ENCODE measurements around the gene LILRA6. TPM values are rescaled to one million over a fixed set of nuclear protein-coding genes. Genes with fewer than 3 reads are reported as not detected.
A peak's percentile ranks its signal among the peaks of the same experiment; 100 is the strongest.
"Not testable (repeated sequence)": the region's sequence is repeated elsewhere in the genome, so short reads cannot be mapped to it uniquely, and the experiment has no call there.

The LILRA6 gene
- total RNA-seq, 2 experiments from 2014 or later, result not detected

DNA sequence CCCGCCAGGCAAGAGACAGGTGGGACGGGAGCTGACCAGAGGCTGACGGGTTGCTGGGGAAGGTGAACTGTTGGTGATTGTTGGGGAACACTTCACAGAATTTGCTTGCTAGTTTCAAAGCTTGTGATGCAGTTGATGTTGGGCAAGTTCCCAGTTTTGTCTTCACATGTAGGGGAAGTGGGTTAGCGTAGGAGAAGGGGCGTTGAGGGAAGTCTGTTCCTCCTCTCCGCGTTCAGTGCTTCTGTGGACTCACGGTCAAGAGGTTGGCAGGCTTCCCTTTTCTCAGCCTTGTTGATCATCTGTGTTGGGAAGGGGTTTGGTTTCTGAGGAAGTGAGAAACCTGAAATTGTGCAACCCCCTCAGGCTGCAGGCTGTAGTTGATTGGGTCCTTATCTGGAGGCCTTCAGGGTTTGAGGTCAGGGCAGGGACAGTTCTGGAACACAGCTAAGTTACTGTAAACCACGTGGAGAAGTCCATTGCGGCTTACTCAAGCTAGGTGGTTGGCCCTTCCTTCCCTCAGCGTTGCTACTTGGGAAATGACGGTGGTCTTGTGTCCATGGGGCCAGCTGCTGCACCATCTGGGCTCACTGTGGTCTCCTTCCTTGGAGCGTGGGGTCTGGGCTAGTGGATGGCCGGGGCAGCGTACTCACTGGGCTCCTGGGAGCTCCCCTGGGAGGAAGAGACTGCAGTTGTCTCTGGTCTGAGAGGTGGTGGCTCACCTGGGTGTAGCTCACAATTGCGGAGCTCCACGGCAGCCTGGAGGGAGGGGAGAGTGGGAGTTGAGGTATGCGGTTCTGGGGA, 34.4 kb downstream of the LILRA6 start:
- TF ChIP-seq CTCF (conservative IDR thresholded peaks at IDR 0.05; ENCODE audit: low read length), result no peak
- no peak for TF ChIP-seq EZH2phosphoT487 (IDR thresholded peaks at IDR 0.05; ENCODE audit: borderline replicate concordance, low read depth, low read length)
- no peak overlapping the region for H2AFZ ChIP-seq (ENCODE audit: low read length)
- intact Hi-C loops (cut with micrococcal nuclease; ENCODE audit: unreplicated experiment), result no loop called here
- ChIA-PET POLR2A (interaction anchor here (1.4 kb wide), 1 partner anchor 9 kb away, joined by 3 read pairs; no protein-coding TSS in a partner anchor), CTCF (ENCODE audit: unreplicated experiment) (no interaction called here)
- H3K9me3 ChIP-seq (ENCODE audit: low read length), result no peaks in the 10 kb centered on the region
- peaks cover 88% of the 10 kb centered on the region for H3K36me3 ChIP-seq (ENCODE audit: insufficient read depth, low read length)
- peaks cover 35% of the 10 kb centered on the region for H3K79me2 ChIP-seq (ENCODE audit: insufficient read depth, low read depth, low read length)
- no peak for DNase-seq (ENCODE audit: low spot score)
- H3K4me2 ChIP-seq (ENCODE audit: low read length), result peak overlapping the region; percentile 1; the same call in 1 of the 2 replicates
- peaks cover 38% of the 10 kb centered on the region for H4K20me1 ChIP-seq (ENCODE audit: insufficient read depth, low read length)
- H3K4me3 ChIP-seq (ENCODE audit: low read depth, low read length, poor library complexity, severe bottlenecking), result no peak overlapping the region
- peaks cover 47% of the 10 kb centered on the region for H3K4me1 ChIP-seq (ENCODE audit: insufficient read depth, low read length, poor library complexity, severe bottlenecking)
- no peaks in the 10 kb centered on the region for H3K9me2 ChIP-seq (ENCODE audit: insufficient read depth, low read length)
- no TSS peak for BruUV-seq (replicated peaks)
- peak overlapping the region; percentile 19 for H3K27ac ChIP-seq (ENCODE audit: low read depth, low read length, poor library complexity, severe bottlenecking)

GRCh38 chr19:54207676-54207982, 35.0 kb downstream of the LILRA6 start:
- H3K9me3 ChIP-seq (ENCODE audit: low read length), result no peaks in the 10 kb centered on the region
- peak overlapping the region; percentile 19 for H3K27ac ChIP-seq (ENCODE audit: low read depth, low read length, poor library complexity, severe bottlenecking)
- peaks cover 88% of the 10 kb centered on the region for H3K36me3 ChIP-seq (ENCODE audit: insufficient read depth, low read length)
- no peak overlapping the region for H2AFZ ChIP-seq (ENCODE audit: low read length)
- no peak overlapping the region for H3K4me3 ChIP-seq (ENCODE audit: low read depth, low read length, poor library complexity, severe bottlenecking)
- ChIA-PET CTCF (ENCODE audit: unreplicated experiment) (no interaction called here), POLR2A (interaction anchor here (1.4 kb wide), 1 partner anchor 9 kb away, joined by 3 read pairs; no protein-coding TSS in a partner anchor)
- no peak for DNase-seq (ENCODE audit: low spot score)
- H3K79me2 ChIP-seq (ENCODE audit: insufficient read depth, low read depth, low read length), result peaks cover 40% of the 10 kb centered on the region
- no TSS peak for BruUV-seq (replicated peaks)
- peak overlapping the region; percentile 1; the same call in 1 of the 2 replicates for H3K4me2 ChIP-seq (ENCODE audit: low read length)
- peaks cover 53% of the 10 kb centered on the region for H3K4me1 ChIP-seq (ENCODE audit: insufficient read depth, low read length, poor library complexity, severe bottlenecking)
- no peaks in the 10 kb centered on the region for H3K9me2 ChIP-seq (ENCODE audit: insufficient read depth, low read length)
- intact Hi-C loops (cut with micrococcal nuclease; ENCODE audit: unreplicated experiment), result no loop called here
- peaks cover 44% of the 10 kb centered on the region for H4K20me1 ChIP-seq (ENCODE audit: insufficient read depth, low read length)
- TF ChIP-seq EZH2phosphoT487 (IDR thresholded peaks at IDR 0.05; ENCODE audit: borderline replicate concordance, low read depth, low read length), result no peak
- no peak for TF ChIP-seq CTCF (conservative IDR thresholded peaks at IDR 0.05; ENCODE audit: low read length)

- POLR2A ChIA-PET; H3K9me2 ChIP-seq (ENCODE audit: insufficient read depth, low read length); CTCF ChIA-PET (ENCODE audit: unreplicated experiment); DNase-seq (ENCODE audit: low spot score); H3K27ac ChIP-seq (ENCODE audit: low read depth, low read length, poor library complexity, severe bottlenecking); BruUV-seq (replicated peaks); H2AFZ ChIP-seq (ENCODE audit: low read length); H3K4me3 ChIP-seq (ENCODE audit: low read depth, low read length, poor library complexity, severe bottlenecking); H3K9me3 ChIP-seq (ENCODE audit: low read length); intact Hi-C loops (cut with micrococcal nuclease; ENCODE audit: unreplicated experiment); H3K4me2 ChIP-seq (ENCODE audit: low read length): not testable (repeated sequence)
- Histone ChIP-seq H3K36me3 (ENCODE audit: insufficient read depth, low read length) (peaks cover 89% of the 10 kb centered on the region), H3K79me2 (ENCODE audit: insufficient read depth, low read depth, low read length) (peaks cover 45% of the 10 kb centered on the region), H3K4me1 (ENCODE audit: insufficient read depth, low read length, poor library complexity, severe bottlenecking) (peaks cover 57% of the 10 kb centered on the region), H4K20me1 (ENCODE audit: insufficient read depth, low read length) (peaks cover 48% of the 10 kb centered on the region)
Observed at GRCh38 chr19:54207193-54207592, 35.4 kb downstream of the LILRA6 start.
